H1 (cell line): Measurements from ENCODE around the gene GALNT4. TPM values are rescaled to one million over a fixed set of nuclear protein-coding genes. Genes with fewer than 3 reads are reported as not detected.

ENCODE experiments used
- CTCF ChIA-PET: fragments of 300-600 bp; sonication (Branson Sonifier 250); formaldehyde crosslinking; loops from one replicate; lab custom pipeline; 2021; ENCODE audit not compliant: partially characterized antibody; lab: Charles Lee
- POLR2A ChIA-PET: fragments of 300-600 bp; sonication (Branson Sonifier 250); formaldehyde crosslinking; loops from one replicate; lab custom pipeline; 2021; ENCODE audit warnings: inconsistent platforms; ENCODE audit not compliant: partially characterized antibody; lab: Charles Lee
- DNase-seq, 2 experiments: peaks; one replicate each; pipeline versions ENCODE4 v3.0.0 to v3.0.0-alpha.2; 2010 to 2022; ENCODE audit warnings: low spot score in 2 of 2, low read depth in 1 of 2, mixed read lengths in 1 of 2
- FAIRE-seq: peaks from 2 replicates; lab custom pipeline; 2011; peaks lifted over from hg19 to GRCh38; lab: Jason Lieb, UNC
- H2AFZ ChIP-seq: 2 replicates; pipeline ENCODE4 v1.8.1; 2012; ENCODE audit warnings: low read length, inconsistent platforms
- H2AK5ac ChIP-seq: 2 replicates; pipeline ENCODE4 v1.6.1; 2013; ENCODE audit warnings: low read depth, low read length
- H2BK120ac ChIP-seq: replicated peaks from 2 replicates; pipeline ENCODE3; 2013; ENCODE audit warnings: low read depth, low read length, inconsistent platforms
- H2BK12ac ChIP-seq: 2 replicates; pipeline ENCODE4 v1.6.1; 2013; ENCODE audit warnings: low read depth, low read length
- H2BK15ac ChIP-seq: 2 replicates; pipeline ENCODE4 v1.6.1; 2013; ENCODE audit warnings: low read length
- H2BK20ac ChIP-seq: 2 replicates; pipeline ENCODE4 v1.6.1; 2013; ENCODE audit warnings: low read length
- H2BK5ac ChIP-seq: 2 replicates; pipeline ENCODE4 v1.6.1; 2013; ENCODE audit warnings: low read depth, low read length
- H3K14ac ChIP-seq: 2 replicates; pipeline ENCODE4 v1.6.1; 2013; ENCODE audit warnings: inconsistent platforms; ENCODE audit not compliant: insufficient read length
- H3K18ac ChIP-seq: 2 replicates; pipeline ENCODE4 v1.6.1; 2013; ENCODE audit warnings: low read length; ENCODE audit errors: extremely low read depth
- H3K23ac ChIP-seq: 2 replicates; pipeline ENCODE4 v1.6.1; 2013; ENCODE audit warnings: inconsistent platforms; ENCODE audit not compliant: insufficient read length
- H3K23me2 ChIP-seq: 2 replicates; pipeline ENCODE4 v1.6.1; 2013; ENCODE audit warnings: low read depth, low read length
- H3K27ac ChIP-seq: 2 replicates; pipeline ENCODE4 v1.6.1; 2011; ENCODE audit warnings: low read depth, low read length, inconsistent platforms
- H3K27me3 ChIP-seq, 4 experiments: replicated peaks in 1 of 4; 1 replicate in 1 of 4; 2 replicates in 3 of 4; pipeline versions ENCODE4 v1.6.1 to v1.8.1; 2011 to 2013; ENCODE audit warnings: low read length in 3 of 4, mild to moderate bottlenecking in 3 of 4, inconsistent platforms in 2 of 4, mixed read lengths in 2 of 4, moderate library complexity in 1 of 4; ENCODE audit not compliant: control insufficient read depth in 3 of 4, insufficient read depth in 3 of 4; ENCODE audit errors: extremely low read depth in 1 of 4
- H3K36me3 ChIP-seq, 4 experiments: 2 replicates each; pipeline versions ENCODE4 v1.6.1 to v1.8.1; 2011 to 2013; ENCODE audit warnings: mild to moderate bottlenecking in 4 of 4, low read length in 3 of 4, moderate library complexity in 2 of 4, control low read depth in 1 of 4, inconsistent platforms in 1 of 4; ENCODE audit not compliant: insufficient read depth in 4 of 4, control insufficient read depth in 2 of 4
- H3K4ac ChIP-seq: replicated peaks from 2 replicates; pipeline ENCODE3; 2013; ENCODE audit warnings: low read length, low read depth, mixed read lengths, inconsistent platforms; ENCODE audit not compliant: insufficient read length
- H3K4me1 ChIP-seq, 4 experiments: replicated peaks in 1 of 4; 1 replicate in 1 of 4; 2 replicates in 3 of 4; pipeline versions ENCODE4 v1.6.1 to v1.8.1; 2011 to 2013; ENCODE audit warnings: low read length in 3 of 4, inconsistent platforms in 2 of 4, mixed read lengths in 1 of 4; ENCODE audit not compliant: insufficient read depth in 4 of 4, control insufficient read depth in 3 of 4
- H3K4me2 ChIP-seq, 2 experiments: 2 replicates each; pipeline versions ENCODE4 v1.6.1 to v1.8.1; 2011 to 2013; ENCODE audit warnings: low read depth in 2 of 2, low read length in 2 of 2, control low read depth in 1 of 2, inconsistent platforms in 1 of 2, mild to moderate bottlenecking in 1 of 2; ENCODE audit not compliant: insufficient read depth in 1 of 2
- H3K4me3 ChIP-seq, 4 experiments: fragments of 200-600, 300-600 bp in 1 of 4; sonication (generic), shearing (Covaris generic), sonication (Bioruptor Twin) in 1 of 4; 2 replicates each; pipeline versions ENCODE4 v1.5.1 to v1.8.1; 2011 to 2016; ENCODE audit warnings: low read length in 4 of 4, low read depth in 3 of 4, control low read depth in 2 of 4, inconsistent platforms in 2 of 4, mild to moderate bottlenecking in 2 of 4, mixed read lengths in 1 of 4, moderate library complexity in 1 of 4; ENCODE audit not compliant: insufficient read depth in 2 of 4; ENCODE audit errors: extremely low read depth in 1 of 4
- H3K56ac ChIP-seq: replicated peaks from 2 replicates; pipeline ENCODE3; 2013; ENCODE audit warnings: low read depth, mild to moderate bottlenecking, mixed read lengths, low read length, inconsistent platforms; ENCODE audit not compliant: insufficient read length
- H3K79me1 ChIP-seq: 2 replicates; pipeline ENCODE4 v1.6.1; 2013; ENCODE audit warnings: low read depth, low read length, control low read depth
- H3K79me2 ChIP-seq, 2 experiments: 2 replicates each; pipeline versions ENCODE4 v1.6.1 to v1.8.1; 2012 to 2013; ENCODE audit warnings: low read length in 2 of 2, mild to moderate bottlenecking in 2 of 2, inconsistent platforms in 1 of 2; ENCODE audit not compliant: insufficient read depth in 2 of 2, control insufficient read depth in 1 of 2
- H3K9ac ChIP-seq, 4 experiments: replicated peaks in 1 of 4; 1 replicate in 1 of 4; 2 replicates in 3 of 4; pipeline versions ENCODE4 v1.6.1 to v1.8.1; 2011 to 2013; ENCODE audit warnings: low read depth in 3 of 4, low read length in 3 of 4, control low read depth in 2 of 4, mild to moderate bottlenecking in 2 of 4, moderate library complexity in 2 of 4, inconsistent platforms in 1 of 4; ENCODE audit errors: extremely low read depth in 1 of 4
- H3K9me3 ChIP-seq, 2 experiments: 2 replicates each; pipeline versions ENCODE4 v1.6.1 to v1.8.1; 2012 to 2013; ENCODE audit warnings: mild to moderate bottlenecking in 2 of 2, moderate library complexity in 2 of 2, control low read depth in 1 of 2, inconsistent platforms in 1 of 2, low read depth in 1 of 2, low read length in 1 of 2, mixed read lengths in 1 of 2; ENCODE audit not compliant: insufficient read depth in 2 of 2
- H4K20me1 ChIP-seq, 2 experiments: replicated peaks in 1 of 2; 2 replicates each; pipeline versions ENCODE3 to v1.8.1; 2011 to 2013; ENCODE audit warnings: inconsistent platforms in 2 of 2, low read length in 2 of 2, mild to moderate bottlenecking in 1 of 2; ENCODE audit not compliant: insufficient read depth in 2 of 2, control insufficient read depth in 1 of 2
- H4K5ac ChIP-seq: 2 replicates; pipeline ENCODE4 v1.6.1; 2013; ENCODE audit warnings: low read length, low read depth, mixed read lengths, inconsistent platforms; ENCODE audit not compliant: insufficient read length
- H4K8ac ChIP-seq: 2 replicates; pipeline ENCODE4 v1.8.0; 2013; ENCODE audit warnings: mild to moderate bottlenecking, moderate library complexity, low read length, inconsistent platforms; ENCODE audit not compliant: insufficient read depth; ENCODE audit errors: extremely low read depth
- H4K91ac ChIP-seq: replicated peaks from 2 replicates; pipeline ENCODE3; 2013; ENCODE audit warnings: low read length, mixed read lengths, inconsistent platforms; ENCODE audit not compliant: insufficient read length
- ATF2 ChIP-seq: IDR thresholded peaks from 2 replicates; pipeline ENCODE4 v1.6.1; 2012; ENCODE audit warnings: low read length, inconsistent platforms
- CTBP2 ChIP-seq: IDR thresholded peaks from 2 replicates; pipeline ENCODE4 v1.7.0; 2011; ENCODE audit warnings: borderline replicate concordance, mild to moderate bottlenecking, moderate library complexity, mixed read lengths, low read length; ENCODE audit not compliant: insufficient read depth, insufficient read length
- FOSL1 ChIP-seq: IDR thresholded peaks from 2 replicates; pipeline ENCODE4 v1.6.1; 2011; ENCODE audit warnings: mild to moderate bottlenecking, low read depth, low read length, moderate library complexity; ENCODE audit not compliant: insufficient read depth
- GTF2F1 ChIP-seq: IDR thresholded peaks from 2 replicates; pipeline ENCODE4 v1.6.1; 2012; ENCODE audit warnings: low read depth, low read length, improper control_type of control experiment, borderline replicate concordance
- POLR2A ChIP-seq, 2 experiments: IDR thresholded peaks; 1 replicate in 1 of 2; 2 replicates in 1 of 2; pipeline ENCODE4 v1.6.1; 2011; ENCODE audit warnings: low read depth in 2 of 2, low read length in 2 of 2, mild to moderate bottlenecking in 2 of 2; ENCODE audit errors: control extremely low read depth in 1 of 2
- POLR2AphosphoS5 ChIP-seq: IDR thresholded peaks from 2 replicates; pipeline ENCODE4 v1.6.1; 2011; ENCODE audit warnings: low read depth, low read length
- RNF2 ChIP-seq: fragments of 200-900, 300-1000 bp; sonication (generic); IDR thresholded peaks from 2 replicates; pipeline ENCODE4 v1.7.1; 2016; ENCODE audit warnings: borderline replicate concordance, low read depth, mild to moderate bottlenecking, antibody characterized with exemption, low read length; ENCODE audit not compliant: poor library complexity, severe bottlenecking; ENCODE audit errors: missing control alignments
- SP4 ChIP-seq: IDR thresholded peaks from 2 replicates; pipeline ENCODE4 v1.6.1; 2012; ENCODE audit warnings: low read length, inconsistent platforms
- YY1 ChIP-seq: IDR thresholded peaks from 2 replicates; pipeline ENCODE4 v1.6.1; 2011; ENCODE audit warnings: low read depth, mild to moderate bottlenecking, low read length
- ZNF274 ChIP-seq: IDR thresholded peaks from 2 replicates; pipeline ENCODE4 v1.7.0; 2012; ENCODE audit warnings: low read length, borderline replicate concordance; ENCODE audit errors: extremely low read depth
- WGBS, 2 experiments: shearing (Covaris generic) in 1 of 2; methylation state at CpG; one replicate each; pipeline versions ENCODE4 v1.1.6 to v1.1.7; 2013 to 2015; ENCODE audit warnings: low lambda C conversion rate in 2 of 2, mixed read lengths in 2 of 2, inconsistent platforms in 1 of 2, low coverage in 1 of 2, missing lambda C conversion rate in 1 of 2; ENCODE audit not compliant: insufficient replicate concordance in 2 of 2, insufficient coverage in 1 of 2, insufficient read length in 1 of 2; ENCODE audit errors: extremely low coverage in 1 of 2, missing lambda C conversion rate in 1 of 2; 5-methylcytosine and 5-hydroxymethylcytosine counted together
- polyA plus RNA-seq, 7 experiments: library from polyadenylated mRNA; depleted of rRNA in 3 of 7; stranded (reverse) in 5 of 7; unstranded in 2 of 7; fragments of >200 nt in 5 of 7; fragments of 200-250 nt in 2 of 7; gene quantifications; 1 replicate in 5 of 7; 2 replicates in 1 of 7; 4 replicates in 1 of 7; pipeline versions ENCODE4 v1.2.1 to v1.2.3, GENCODE V29; 2011 to 2013; ENCODE audit warnings: missing spikeins in 2 of 7, mixed read lengths in 2 of 7
- total RNA-seq: library from RNA; stranded (reverse); fragmentation: NEBNext Ultra II Directional; extraction: Animal tissue kit (Norgen Biotek cat#: 25700); gene quantifications from 2 replicates; pipeline ENCODE4 v1.2.1, GENCODE V29; 2021
- TF ChIP-seq, protein P1 (sequence below): IDR thresholded peaks from 2 replicates; pipeline ENCODE4 v1.6.1; 2011; ENCODE audit warnings: low read length, improper control_type of control experiment

GALNT4 gene
- total and polyA plus RNA-seq, 2 of the 8 experiments (the other 6 are each of a cell fraction or from before 2014, with no cell fraction given): 0.45 to 3.3 TPM

DNA sequence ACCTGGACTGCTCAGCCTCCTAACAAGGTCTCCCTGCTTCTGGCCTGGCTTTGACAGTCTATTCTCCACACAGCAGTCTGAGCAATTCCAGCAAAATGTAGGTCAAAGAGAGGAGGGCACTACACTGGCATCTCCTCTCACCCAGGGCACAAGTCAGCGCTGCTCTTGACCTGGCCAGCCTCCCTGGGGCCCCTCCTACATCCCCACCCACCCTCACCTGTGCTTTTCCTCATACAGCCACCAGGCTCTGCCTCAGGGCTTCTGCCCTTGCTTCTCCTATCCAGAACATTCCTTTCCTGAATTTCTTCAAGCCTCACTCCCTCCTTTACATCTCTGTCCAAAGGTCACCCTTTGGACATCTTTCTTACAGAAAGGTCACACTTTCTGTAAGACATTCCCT, 33.7 kb downstream of the GALNT4 start:
- Histone ChIP-seq H3K4ac (no peak overlapping the region), H3K79me2 (no peaks in the 10 kb centered on the region), H3K4me1 (no peaks in the 10 kb centered on the region; a peak in 1 of 7 replicates), H3K56ac (no peak overlapping the region), H2BK120ac (no peak overlapping the region), H3K9me3 (no peaks in the 10 kb centered on the region), H3K14ac (no peak overlapping the region), H3K27me3 (no peaks in the 10 kb centered on the region), H2AK5ac (no peak overlapping the region), H3K23me2 (no peaks in the 10 kb centered on the region), H3K4me3 (no peak overlapping the region), H2BK20ac (no peak overlapping the region), H2BK12ac (no peak overlapping the region), H4K8ac (no peak overlapping the region), H2BK5ac (no peak overlapping the region), H4K91ac (no peak overlapping the region), H3K23ac (no peak overlapping the region), H3K18ac (no peak overlapping the region), H2BK15ac (no peak overlapping the region), H3K27ac (no peak overlapping the region), H4K20me1 (no peaks in the 10 kb centered on the region), H2AFZ (no peak overlapping the region), H3K36me3 (0 out of 8 replicates have a peak, but pooled peaks cover 0 to 3% (median 0%) of the 10 kb centered on the region in 4 experiments), H3K4me2 (no peak overlapping the region), H4K5ac (no peak overlapping the region), H3K79me1 (no peaks in the 10 kb centered on the region), H3K9ac (no peak overlapping the region)
- DNase-seq (no peak), FAIRE-seq (no peak)
- 83% methylated on average over 1 of the region's 1 CpG; no CpG with 5 or more reads in 1 of the 2 experiments for WGBS, 2 experiments
- POLR2A ChIA-PET: no interaction called here
- CTCF ChIA-PET: interaction anchor here (0.7 to 2.4 kb wide), 5 partner anchors 13 to 133 kb away, joined by 3 to 8 read pairs (median 4); partner anchors contain the start of gene GALNT4
- no peak for TF ChIP-seq RNF2
- no peak for TF ChIP-seq ATF2
- TF ChIP-seq, protein P1, sequence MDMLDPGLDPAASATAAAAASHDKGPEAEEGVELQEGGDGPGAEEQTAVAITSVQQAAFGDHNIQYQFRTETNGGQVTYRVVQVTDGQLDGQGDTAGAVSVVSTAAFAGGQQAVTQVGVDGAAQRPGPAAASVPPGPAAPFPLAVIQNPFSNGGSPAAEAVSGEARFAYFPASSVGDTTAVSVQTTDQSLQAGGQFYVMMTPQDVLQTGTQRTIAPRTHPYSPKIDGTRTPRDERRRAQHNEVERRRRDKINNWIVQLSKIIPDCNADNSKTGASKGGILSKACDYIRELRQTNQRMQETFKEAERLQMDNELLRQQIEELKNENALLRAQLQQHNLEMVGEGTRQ: no peak
- no peak for TF ChIP-seq GTF2F1
- TF ChIP-seq POLR2A (IDR thresholded peaks at IDR 0.05; ENCODE audit: control extremely low read depth in 1 of 2, low read depth in 2 of 2, low read length in 2 of 2): no peak
- no peak for TF ChIP-seq FOSL1
- no peak for TF ChIP-seq YY1
- TF ChIP-seq CTBP2: no peak
- TF ChIP-seq POLR2AphosphoS5: no peak
- no peak for TF ChIP-seq SP4
- TF ChIP-seq ZNF274: no peak
